A673 (cell line): ENCODE data around the gene RPL19.

Source experiments
- CTCF ChIP-seq: fragments of 300-800, 200-600 bp; sonication (generic); conservative IDR thresholded peaks from 2 replicates; pipeline ENCODE4 v1.5.1; 2017; ENCODE audit warnings: low read depth, mild to moderate bottlenecking, antibody characterized with exemption, low read length, moderate library complexity, mixed read lengths
- EZH2 ChIP-seq: fragments of 200-600 bp; sonication (generic); IDR thresholded peaks from 2 replicates; pipeline ENCODE4 v1.6.1; 2017; ENCODE audit warnings: borderline replicate concordance, low read depth, mild to moderate bottlenecking, mixed read lengths, antibody characterized with exemption, low read length; ENCODE audit not compliant: poor library complexity, severe bottlenecking

DNA sequence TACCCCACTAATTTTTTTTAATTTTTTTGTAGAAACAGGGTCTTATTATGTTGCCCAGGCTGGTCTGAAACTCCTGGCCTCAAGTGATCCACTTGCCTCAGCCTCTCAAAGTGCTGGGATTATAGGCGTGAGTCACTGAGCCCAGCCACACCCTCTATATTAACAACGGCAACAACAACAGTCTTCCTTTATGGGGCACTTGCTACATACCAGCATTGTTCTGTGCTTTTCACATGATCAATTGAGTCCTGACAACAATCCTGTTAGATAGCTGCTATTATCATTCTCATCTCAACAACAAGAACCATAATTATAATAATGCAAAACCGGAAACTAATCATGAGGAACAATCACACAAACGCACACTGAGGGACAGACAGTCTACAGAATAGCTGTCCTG is 21.5 kb upstream of the RPL19 start:
- TF ChIP-seq CTCF (no peak), EZH2 (no peak)
